DOHH2 (cell line): ENCODE data around the gene RNU5D-1.

Source experiments
- H3F3A ChIP-seq: fragments of 200-600 bp; sonication (generic), shearing (Covaris generic); 2 replicates; pipeline ENCODE4 v1.6.0; 2016; ENCODE audit warnings: antibody characterized with exemption, mild to moderate bottlenecking; ENCODE audit not compliant: control insufficient read depth, insufficient read depth
- H3K27ac ChIP-seq: fragments of 200-600 bp; sonication (generic); 2 replicates; pipeline ENCODE4 v1.5.1; 2014; ENCODE audit warnings: low read depth, mild to moderate bottlenecking, low read length, moderate library complexity
- H3K27me3 ChIP-seq: fragments of 200-600 bp; sonication (generic); 2 replicates; pipeline ENCODE4 v1.6.1; 2014; ENCODE audit warnings: mild to moderate bottlenecking, low read length, mixed read lengths; ENCODE audit not compliant: control insufficient read depth
- H3K36me3 ChIP-seq: fragments of 200-600 bp; sonication (generic); 2 replicates; pipeline ENCODE4 v1.6.1; 2014; ENCODE audit warnings: mild to moderate bottlenecking, low read length, moderate library complexity, mixed read lengths; ENCODE audit not compliant: control insufficient read depth
- H3K4me1 ChIP-seq: fragments of 200-600 bp; sonication (generic); 2 replicates; pipeline ENCODE4 v1.6.1; 2014; ENCODE audit warnings: mild to moderate bottlenecking, low read length, mixed read lengths; ENCODE audit not compliant: control insufficient read depth
- H3K4me2 ChIP-seq: fragments of 200-600 bp; sonication (generic); 2 replicates; pipeline ENCODE4 v1.6.0; 2014; ENCODE audit warnings: mild to moderate bottlenecking, low read length, moderate library complexity
- H3K4me3 ChIP-seq: fragments of 200-600 bp; sonication (generic); 2 replicates; pipeline ENCODE4 v1.5.1; 2014; ENCODE audit warnings: mild to moderate bottlenecking, low read length, mixed read lengths
- H3K79me2 ChIP-seq: fragments of 200-600 bp; sonication (generic); 2 replicates; pipeline ENCODE4 v1.6.1; 2014; ENCODE audit warnings: mild to moderate bottlenecking, low read length, mixed read lengths; ENCODE audit not compliant: control insufficient read depth
- H3K9me2 ChIP-seq: fragments of 200-600 bp; sonication (generic); replicated peaks from 2 replicates; pipeline ENCODE4 v1.6.1; 2014; ENCODE audit warnings: mild to moderate bottlenecking, low read length, mixed read lengths; ENCODE audit not compliant: control insufficient read depth
- H3K9me3 ChIP-seq: fragments of 200-600 bp; sonication (generic); 2 replicates; pipeline ENCODE4 v1.6.1; 2014; ENCODE audit warnings: antibody characterized with exemption, low read length, mixed read lengths; ENCODE audit not compliant: control insufficient read depth, insufficient read depth
- H4K20me1 ChIP-seq: fragments of 200-600 bp; sonication (generic); 2 replicates; pipeline ENCODE4 v1.6.0; 2014; ENCODE audit warnings: low read depth, mild to moderate bottlenecking, antibody characterized with exemption, low read length, moderate library complexity; ENCODE audit not compliant: control insufficient read depth, insufficient read depth
- CTCF ChIP-seq: fragments of 200-600 bp; sonication (generic); IDR thresholded peaks from one replicate; pipeline ENCODE4 v1.5.1; 2014; ENCODE audit warnings: antibody characterized with exemption, mild to moderate bottlenecking, low read depth, low read length; ENCODE audit not compliant: poor library complexity, severe bottlenecking
- EZH2phosphoT487 ChIP-seq: fragments of 200-600 bp; sonication (generic); IDR thresholded peaks from 2 replicates; pipeline ENCODE4 v1.6.1; 2017; ENCODE audit warnings: borderline replicate concordance, mild to moderate bottlenecking, antibody characterized with exemption, low read length, moderate library complexity, mixed read lengths

RNU5D-1 gene

GRCh38 chr1:44719318-44719717 is 11.7 kb downstream of the RNU5D-1 start:
- Histone ChIP-seq H4K20me1 (no peaks in the 10 kb centered on the region), H3K9me3 (no peaks in the 10 kb centered on the region), H3F3A (peaks cover 17% of the 10 kb centered on the region), H3K9me2 (no peaks in the 10 kb centered on the region), H3K4me2 (no peak overlapping the region), H3K27ac (no peak overlapping the region), H3K4me3 (no peak overlapping the region), H3K4me1 (peaks cover 83% of the 10 kb centered on the region), H3K27me3 (no peaks in the 10 kb centered on the region), H3K36me3 (no peaks in the 10 kb centered on the region), H3K79me2 (no peaks in the 10 kb centered on the region)
- no peak for TF ChIP-seq CTCF
- TF ChIP-seq EZH2phosphoT487: no peak

DNA sequence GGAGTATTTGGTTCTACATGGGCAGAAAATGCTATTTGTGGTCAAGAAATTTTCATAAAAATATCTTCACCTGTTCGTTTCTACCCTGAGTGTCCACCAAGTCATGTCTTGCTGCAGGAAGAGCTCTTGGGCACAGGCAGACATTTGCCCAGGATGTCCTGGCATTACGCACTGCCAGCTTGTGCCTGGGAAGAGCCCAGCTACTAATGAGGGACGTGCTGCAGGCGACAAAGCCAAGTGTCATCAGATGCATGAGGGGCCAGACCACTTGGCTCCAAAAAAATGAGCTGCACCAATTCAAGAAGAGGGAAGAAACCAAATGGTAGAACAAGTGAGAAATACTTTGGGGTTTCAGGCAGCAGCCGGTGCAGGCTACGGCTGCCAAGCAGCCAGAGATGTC is 12.9 kb downstream of the RNU5D-1 start:
- no peak overlapping the region for H3K4me3 ChIP-seq
- no peaks in the 10 kb centered on the region for H4K20me1 ChIP-seq
- no peaks in the 10 kb centered on the region for H3K27me3 ChIP-seq
- TF ChIP-seq CTCF (no peak), EZH2phosphoT487 (no peak)
- no peaks in the 10 kb centered on the region for H3K9me3 ChIP-seq
- H3K27ac ChIP-seq: no peak overlapping the region
- no peaks in the 10 kb centered on the region for H3K9me2 ChIP-seq
- H3K4me2 ChIP-seq: no peak overlapping the region
- no peaks in the 10 kb centered on the region for H3K79me2 ChIP-seq
- H3K4me1 ChIP-seq: peaks cover 84% of the 10 kb centered on the region
- H3K36me3 ChIP-seq: no peaks in the 10 kb centered on the region
- peaks cover 28% of the 10 kb centered on the region for H3F3A ChIP-seq

- H3F3A ChIP-seq: peaks cover 32% of the 10 kb centered on the region
- H3K9me2 ChIP-seq: no peaks in the 10 kb centered on the region
- TF ChIP-seq EZH2phosphoT487 (no peak), CTCF (no peak)
- H3K4me1 ChIP-seq: peaks cover 84% of the 10 kb centered on the region
- H3K36me3 ChIP-seq: no peaks in the 10 kb centered on the region
- H4K20me1 ChIP-seq: no peaks in the 10 kb centered on the region
- no peak overlapping the region for H3K27ac ChIP-seq
- no peaks in the 10 kb centered on the region for H3K9me3 ChIP-seq
- no peaks in the 10 kb centered on the region for H3K27me3 ChIP-seq
- H3K4me3 ChIP-seq: no peak overlapping the region
- no peaks in the 10 kb centered on the region for H3K79me2 ChIP-seq
- no peak overlapping the region for H3K4me2 ChIP-seq
Measured at GRCh38 chr1:44717653-44718052, 13.3 kb downstream of the RNU5D-1 start.

GRCh38 chr1:44717156-44717555 is 13.8 kb downstream of the RNU5D-1 start:
- Histone ChIP-seq H3K9me2 (no peaks in the 10 kb centered on the region), H3K27ac (no peak overlapping the region), H3K9me3 (no peaks in the 10 kb centered on the region), H3K4me2 (no peak overlapping the region), H3F3A (peaks cover 37% of the 10 kb centered on the region), H3K79me2 (no peaks in the 10 kb centered on the region), H3K27me3 (no peaks in the 10 kb centered on the region), H4K20me1 (no peaks in the 10 kb centered on the region), H3K4me3 (no peak overlapping the region), H3K36me3 (no peaks in the 10 kb centered on the region), H3K4me1 (peaks cover 84% of the 10 kb centered on the region)
- TF ChIP-seq EZH2phosphoT487: no peak
- TF ChIP-seq CTCF: no peak
